Measurements from ENCODE around the gene TREH. TPM values are rescaled to one million over a fixed set of nuclear protein-coding genes. Genes with fewer than 3 reads are reported as not detected.

The TREH gene
- total and polyA plus RNA-seq, 2 of the 8 experiments (the other 6 are each of a cell fraction or from before 2014, with no cell fraction given): 0.03 TPM; not detected in 1

- TF ChIP-seq BCL11A (IDR thresholded peaks at IDR 0.05; ENCODE audit: low read depth in 2 of 2, low read length in 2 of 2) (no peak), JUND (IDR thresholded peaks at IDR 0.05; ENCODE audit: low read length) (no peak; the same call in 1 of the 2 replicates), CTCF (IDR thresholded peaks at IDR 0.05; ENCODE audit: control extremely low read depth in 1 of 3, insufficient read depth in 1 of 3, low read depth in 1 of 3, low read length in 3 of 3) (peak in 2 of 3 experiments; percentile 34 to 59; a peak in 3 of 4 replicates), RAD21 (IDR thresholded peaks at IDR 0.05 in 1 of 2, conservative IDR thresholded peaks at IDR 0.05 in 1 of 2; ENCODE audit: low read depth in 2 of 2, low read length in 2 of 2) (0 out of 4 replicates have a peak, but pooled peaks of 1 of the 2 experiments have one; percentile 8), ATF3 (IDR thresholded peaks at IDR 0.05; ENCODE audit: insufficient read depth, low read depth, low read length) (no peak), SIX5 (IDR thresholded peaks at IDR 0.05; ENCODE audit: low read depth, low read length) (no peak), TEAD4 (IDR thresholded peaks at IDR 0.05; ENCODE audit: low read depth, low read length) (no peak), JUN (IDR thresholded peaks at IDR 0.05; ENCODE audit: low read depth, low read length) (no peak), HDAC6 (IDR thresholded peaks at IDR 0.05; ENCODE audit: low read depth, low read length) (no peak), YY1 (IDR thresholded peaks at IDR 0.05; ENCODE audit: low read depth, low read length) (0 out of 2 replicates have a peak, but pooled peaks have one; percentile 52), CREB1 (IDR thresholded peaks at IDR 0.05) (peak; percentile 33; the same call in 1 of the 2 replicates), SIN3A (conservative IDR thresholded peaks at IDR 0.05 in 1 of 2, IDR thresholded peaks at IDR 0.05 in 1 of 2; ENCODE audit: low read depth in 1 of 2, low read length in 2 of 2) (no peak; a peak in 1 of 4 replicates), KDM4A (IDR thresholded peaks at IDR 0.05; ENCODE audit: low read depth, low read length, severe bottlenecking) (no peak), FOSL1 (IDR thresholded peaks at IDR 0.05; ENCODE audit: insufficient read depth, low read depth, low read length) (no peak), RXRA (IDR thresholded peaks at IDR 0.05; ENCODE audit: insufficient read depth, low read depth, low read length) (no peak), SIRT6 (IDR thresholded peaks at IDR 0.05; ENCODE audit: low read length) (no peak)
- TF ChIP-seq, protein P1, sequence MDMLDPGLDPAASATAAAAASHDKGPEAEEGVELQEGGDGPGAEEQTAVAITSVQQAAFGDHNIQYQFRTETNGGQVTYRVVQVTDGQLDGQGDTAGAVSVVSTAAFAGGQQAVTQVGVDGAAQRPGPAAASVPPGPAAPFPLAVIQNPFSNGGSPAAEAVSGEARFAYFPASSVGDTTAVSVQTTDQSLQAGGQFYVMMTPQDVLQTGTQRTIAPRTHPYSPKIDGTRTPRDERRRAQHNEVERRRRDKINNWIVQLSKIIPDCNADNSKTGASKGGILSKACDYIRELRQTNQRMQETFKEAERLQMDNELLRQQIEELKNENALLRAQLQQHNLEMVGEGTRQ (IDR thresholded peaks at IDR 0.05; ENCODE audit: low read length): no peak
- TF ChIP-seq, protein P2, sequence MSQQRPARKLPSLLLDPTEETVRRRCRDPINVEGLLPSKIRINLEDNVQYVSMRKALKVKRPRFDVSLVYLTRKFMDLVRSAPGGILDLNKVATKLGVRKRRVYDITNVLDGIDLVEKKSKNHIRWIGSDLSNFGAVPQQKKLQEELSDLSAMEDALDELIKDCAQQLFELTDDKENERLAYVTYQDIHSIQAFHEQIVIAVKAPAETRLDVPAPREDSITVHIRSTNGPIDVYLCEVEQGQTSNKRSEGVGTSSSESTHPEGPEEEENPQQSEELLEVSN (IDR thresholded peaks at IDR 0.05): peak; percentile 68
Measured at GRCh38 chr11:118634431-118635236, 44.8 kb downstream of the TREH start (continued).
